Suprapubic skin (tissue), 4 donors: Measurements from ENCODE around the gene CPD. TPM values are rescaled to one million over a fixed set of nuclear protein-coding genes. Genes with fewer than 3 reads are reported as not detected.
A peak's percentile ranks its signal among the peaks of the same experiment; 100 is the strongest.

Experiments used
- DNase-seq, 2 donors: peaks; one replicate each; pipeline ENCODE4 v3.0.0-alpha.2; 2019; ENCODE audit warnings: low spot score in 2 of 2
- H3K27ac ChIP-seq: fragments of 200-600 bp; sonication (generic); one replicate; pipeline ENCODE4 v1.5.1; 2019
- H3K27me3 ChIP-seq: fragments of 200-600 bp; sonication (generic); one replicate; pipeline ENCODE4 v1.5.1; 2019
- H3K36me3 ChIP-seq: fragments of 200-600 bp; sonication (generic); one replicate; pipeline ENCODE4 v1.5.1; 2019
- H3K4me1 ChIP-seq: fragments of 200-600 bp; sonication (generic); one replicate; pipeline ENCODE4 v1.5.1; 2019
- H3K4me3 ChIP-seq: fragments of 200-600 bp; sonication (generic); one replicate; pipeline ENCODE4 v1.5.1; 2019; ENCODE audit warnings: mild to moderate bottlenecking
- H3K9me3 ChIP-seq: fragments of 200-600 bp; sonication (generic); one replicate; pipeline ENCODE4 v1.5.1; 2019
- EP300 ChIP-seq: sonication (generic); formaldehyde crosslinking; IDR thresholded peaks from one replicate; pipeline ENCODE4 v1.6.1; 2017; ENCODE audit warnings: antibody characterized with exemption
- POLR2A ChIP-seq, 2 donors: fragments of 450-650 bp; IDR thresholded peaks; one replicate each; pipeline ENCODE4 v1.6.1; 2017; ENCODE audit warnings: antibody characterized with exemption in 2 of 2, mild to moderate bottlenecking in 2 of 2, moderate library complexity in 2 of 2
- POLR2AphosphoS5 ChIP-seq, 3 donors: sonication (generic); formaldehyde crosslinking; IDR thresholded peaks; one replicate each; pipeline ENCODE4 v1.6.1; 2017; ENCODE audit warnings: antibody characterized with exemption in 3 of 3
- WGBS: methylation state at CpG from one replicate; pipeline ENCODE4 v1.1.5; 2018; 5-methylcytosine and 5-hydroxymethylcytosine counted together
- total RNA-seq, 4 donors: library from RNA; depleted of rRNA; stranded (reverse); fragments of >200 nt; gene quantifications; one replicate each; pipeline ENCODE4 v1.1.0, GENCODE V29; 2016
- TF ChIP-seq, protein P1 (sequence below), 2 donors: fragments of 200-600 bp in 1 of 2; fragments of 450-650 bp in 1 of 2; sonication (generic) in 1 of 2; IDR thresholded peaks; one replicate each; pipeline ENCODE4 v1.5.1; 2016 to 2019; ENCODE audit warnings: antibody characterized with exemption in 2 of 2, mild to moderate bottlenecking in 1 of 2, moderate library complexity in 1 of 2

The CPD gene
- total RNA-seq, 4 donors from 2014 or later, result 38.9 to 60.5 (median 49.4) TPM

DNA sequence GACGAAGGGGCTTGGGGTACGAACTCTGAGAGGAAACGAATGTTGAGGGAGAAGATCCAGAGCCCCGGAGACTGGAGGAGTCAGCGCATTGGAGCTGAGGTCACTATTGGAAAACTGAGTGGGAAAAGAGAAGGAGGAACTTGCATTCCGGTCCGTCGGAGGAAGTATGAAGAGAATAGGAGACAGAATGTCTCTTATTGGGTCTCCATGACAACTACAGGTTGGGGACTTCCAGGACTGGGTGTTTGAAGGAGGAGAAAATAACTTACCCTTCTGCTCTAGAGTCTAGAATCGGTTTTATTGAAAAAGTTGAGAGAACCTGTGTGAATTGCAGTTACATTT is 99.0 kb downstream of the CPD start:
- Histone ChIP-seq H3K4me1 (peaks cover 21% of the 10 kb centered on the region), H3K4me3 (peak overlapping the region; percentile 79), H3K27me3 (no peaks in the 10 kb centered on the region), H3K9me3 (no peaks in the 10 kb centered on the region), H3K27ac (peak overlapping the region; percentile 91), H3K36me3 (peaks cover 29% of the 10 kb centered on the region)
- 1% methylated on average over 9 of the region's 9 CpGs for WGBS
- DNase-seq, result no peak
- TF ChIP-seq EP300, result no peak
- TF ChIP-seq, protein P1, sequence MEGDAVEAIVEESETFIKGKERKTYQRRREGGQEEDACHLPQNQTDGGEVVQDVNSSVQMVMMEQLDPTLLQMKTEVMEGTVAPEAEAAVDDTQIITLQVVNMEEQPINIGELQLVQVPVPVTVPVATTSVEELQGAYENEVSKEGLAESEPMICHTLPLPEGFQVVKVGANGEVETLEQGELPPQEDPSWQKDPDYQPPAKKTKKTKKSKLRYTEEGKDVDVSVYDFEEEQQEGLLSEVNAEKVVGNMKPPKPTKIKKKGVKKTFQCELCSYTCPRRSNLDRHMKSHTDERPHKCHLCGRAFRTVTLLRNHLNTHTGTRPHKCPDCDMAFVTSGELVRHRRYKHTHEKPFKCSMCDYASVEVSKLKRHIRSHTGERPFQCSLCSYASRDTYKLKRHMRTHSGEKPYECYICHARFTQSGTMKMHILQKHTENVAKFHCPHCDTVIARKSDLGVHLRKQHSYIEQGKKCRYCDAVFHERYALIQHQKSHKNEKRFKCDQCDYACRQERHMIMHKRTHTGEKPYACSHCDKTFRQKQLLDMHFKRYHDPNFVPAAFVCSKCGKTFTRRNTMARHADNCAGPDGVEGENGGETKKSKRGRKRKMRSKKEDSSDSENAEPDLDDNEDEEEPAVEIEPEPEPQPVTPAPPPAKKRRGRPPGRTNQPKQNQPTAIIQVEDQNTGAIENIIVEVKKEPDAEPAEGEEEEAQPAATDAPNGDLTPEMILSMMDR (IDR thresholded peaks at IDR 0.05), result no peak
- TF ChIP-seq POLR2AphosphoS5 (IDR thresholded peaks at IDR 0.05), result no peak
- TF ChIP-seq POLR2A (IDR thresholded peaks at IDR 0.05), result no peak

DNA sequence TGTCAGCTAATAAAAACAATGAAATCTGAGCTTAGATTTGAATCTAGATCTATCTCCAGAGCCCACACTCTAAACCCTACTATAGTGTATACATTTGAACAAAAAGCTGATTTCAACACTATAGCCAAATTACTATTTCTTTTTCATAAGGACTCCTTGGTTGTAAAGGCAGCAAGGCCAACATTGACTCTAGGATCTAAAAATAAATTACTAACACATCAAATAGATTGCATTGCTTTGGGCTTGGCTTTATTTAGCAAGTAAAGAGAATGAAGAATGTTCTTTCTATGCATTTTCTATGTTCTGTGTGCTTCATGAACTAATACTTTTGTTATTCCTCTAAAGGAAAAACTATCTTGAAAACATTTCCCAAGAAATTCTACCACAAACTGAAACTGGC is 103.8 kb downstream of the CPD start:
- no peak for TF ChIP-seq EP300
- no peak for TF ChIP-seq POLR2A (IDR thresholded peaks at IDR 0.05)
- no peak for TF ChIP-seq POLR2AphosphoS5 (IDR thresholded peaks at IDR 0.05)
- TF ChIP-seq, protein P1 (IDR thresholded peaks at IDR 0.05), result no peak
- Histone ChIP-seq H3K36me3 (peaks cover 78% of the 10 kb centered on the region), H3K27ac (no peak overlapping the region), H3K4me3 (no peak overlapping the region), H3K4me1 (peaks cover 15% of the 10 kb centered on the region), H3K27me3 (no peaks in the 10 kb centered on the region), H3K9me3 (no peaks in the 10 kb centered on the region)
- DNase-seq, result no peak

DNA sequence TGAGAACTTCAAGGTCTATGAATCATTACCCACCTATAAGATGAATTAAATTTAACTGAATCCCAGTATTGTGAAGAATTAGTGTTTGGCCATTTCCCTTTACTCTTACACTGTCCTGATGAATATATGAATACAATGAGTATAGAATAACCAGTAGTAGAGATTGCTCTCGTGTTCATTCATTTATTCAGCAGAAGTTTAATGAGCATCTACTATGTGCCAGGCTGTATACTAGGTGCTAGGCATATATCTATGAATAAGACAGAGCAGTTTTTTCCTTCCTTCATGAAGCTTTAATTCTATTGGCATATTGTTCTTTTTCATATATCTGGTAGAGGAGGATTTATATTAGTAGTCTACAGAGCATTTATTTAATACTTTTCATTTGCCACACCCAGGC is 104.4 kb downstream of the CPD start:
- H3K4me3 ChIP-seq, result no peak overlapping the region
- no peaks in the 10 kb centered on the region for H3K9me3 ChIP-seq
- WGBS, result 93% methylated on average over 1 of the region's 1 CpG
- H3K36me3 ChIP-seq, result peaks cover 84% of the 10 kb centered on the region
- DNase-seq, result no peak
- TF ChIP-seq EP300 (no peak), POLR2AphosphoS5 (IDR thresholded peaks at IDR 0.05) (no peak), POLR2A (IDR thresholded peaks at IDR 0.05) (no peak)
- TF ChIP-seq, protein P1 (IDR thresholded peaks at IDR 0.05), result no peak
- H3K27me3 ChIP-seq, result no peaks in the 10 kb centered on the region
- H3K4me1 ChIP-seq, result peaks cover 11% of the 10 kb centered on the region
- no peak overlapping the region for H3K27ac ChIP-seq

DNA sequence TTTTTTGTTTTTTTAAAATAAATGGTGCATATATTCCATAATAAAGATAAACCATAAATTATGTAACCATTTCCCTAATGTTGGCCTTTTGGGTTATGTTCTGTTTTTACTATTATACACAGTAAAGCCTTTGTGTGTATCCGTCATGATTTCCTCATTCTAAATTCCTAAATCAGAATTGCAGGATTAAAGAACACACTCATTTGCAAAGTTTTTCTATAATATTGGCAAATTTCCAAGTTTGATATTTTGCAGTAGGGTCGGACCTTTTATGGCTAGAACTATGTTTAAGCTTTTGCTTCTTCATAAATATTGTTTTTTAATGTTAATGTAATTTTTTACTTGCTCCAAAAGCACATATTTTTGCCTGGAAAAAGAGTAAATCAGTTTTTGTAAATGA is 115.1 kb downstream of the CPD start:
- no peak for TF ChIP-seq POLR2AphosphoS5 (IDR thresholded peaks at IDR 0.05)
- no peak for TF ChIP-seq EP300
- TF ChIP-seq, protein P1 (IDR thresholded peaks at IDR 0.05), result no peak
- no peak for TF ChIP-seq POLR2A (IDR thresholded peaks at IDR 0.05)
- peaks cover 96% of the 10 kb centered on the region for H3K36me3 ChIP-seq
- no peak overlapping the region for H3K27ac ChIP-seq
- H3K9me3 ChIP-seq, result no peaks in the 10 kb centered on the region
- H3K4me3 ChIP-seq, result no peak overlapping the region
- 49% methylated on average over 2 of the region's 2 CpGs for WGBS
- no peak for DNase-seq
- H3K27me3 ChIP-seq, result no peaks in the 10 kb centered on the region
- no peaks in the 10 kb centered on the region for H3K4me1 ChIP-seq

DNA sequence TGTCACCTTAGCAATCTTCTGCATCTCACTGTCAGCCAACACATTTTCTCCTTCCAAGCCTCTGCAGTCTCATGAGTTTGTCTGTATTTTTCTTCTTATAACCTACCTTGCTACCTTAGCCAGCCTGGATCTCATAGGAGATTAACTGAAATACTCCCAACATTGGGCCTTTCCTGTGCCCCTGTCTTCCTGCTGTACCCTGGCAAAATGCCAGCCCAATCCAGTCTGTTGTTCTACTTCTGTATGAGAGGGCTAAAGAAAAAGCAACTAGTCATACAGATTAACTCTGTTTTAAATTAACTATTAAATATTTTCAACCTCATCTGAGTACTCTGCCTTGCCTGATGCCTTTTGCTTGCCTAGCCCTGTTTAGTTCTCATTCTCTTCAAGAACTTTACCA is 116.9 kb downstream of the CPD start:
- no peaks in the 10 kb centered on the region for H3K4me1 ChIP-seq
- no peaks in the 10 kb centered on the region for H3K9me3 ChIP-seq
- H3K36me3 ChIP-seq, result peaks cover 94% of the 10 kb centered on the region
- no peak overlapping the region for H3K4me3 ChIP-seq
- DNase-seq, result no peak
- no peaks in the 10 kb centered on the region for H3K27me3 ChIP-seq
- TF ChIP-seq EP300 (no peak), POLR2A (IDR thresholded peaks at IDR 0.05) (no peak), POLR2AphosphoS5 (IDR thresholded peaks at IDR 0.05) (no peak)
- TF ChIP-seq, protein P1 (IDR thresholded peaks at IDR 0.05), result no peak
- no peak overlapping the region for H3K27ac ChIP-seq
